ENCODE data around the gene DNAI1. TPM values are rescaled to one million over a fixed set of nuclear protein-coding genes. Genes with fewer than 3 reads are reported as not detected.

DNAI1 gene
- total and polyA plus RNA-seq, 2 of the 4 experiments (the other 2 are of a cell fraction), result not detected

DNA sequence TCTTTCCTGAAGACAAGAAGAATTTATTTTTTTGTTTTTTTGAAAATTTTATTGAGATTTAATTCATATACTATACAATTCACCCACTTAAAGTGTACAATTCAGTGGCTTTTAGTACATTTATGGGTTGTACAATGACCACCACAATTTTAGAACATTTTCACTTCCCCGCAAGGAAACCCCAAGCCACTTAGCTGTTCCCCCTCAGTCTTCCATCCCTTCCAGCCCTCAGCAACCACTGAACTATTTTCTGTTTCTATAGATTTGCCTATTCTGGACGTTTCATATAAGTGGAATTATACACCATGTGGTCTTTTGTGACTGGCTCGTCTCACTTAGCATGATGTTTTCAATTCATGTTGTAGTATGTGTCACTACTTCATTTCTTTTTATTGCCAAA, 28.0 kb downstream of the DNAI1 start:
- H3K23ac ChIP-seq (ENCODE audit: low read depth, low read length), result no peak overlapping the region
- peaks cover 32% of the 10 kb centered on the region for H3K27me3 ChIP-seq (ENCODE audit: control insufficient read depth, insufficient read depth, low read length)
- H3K9ac ChIP-seq (ENCODE audit: low read depth, low read length), result no peak overlapping the region
- ATAC-seq (ENCODE audit: low read depth) (no peak), DNase-seq (no peak)
- H3K14ac ChIP-seq (replicated peaks; ENCODE audit: low read depth, low read length), result no peak overlapping the region
- no peak overlapping the region for H3K56ac ChIP-seq (ENCODE audit: extremely low read depth, insufficient read depth, low read length)
- H3K4me3 ChIP-seq (ENCODE audit: insufficient read depth, low read depth, low read length), result no peak overlapping the region
- H4K8ac ChIP-seq (ENCODE audit: low read depth in 2 of 2, low read length in 2 of 2), result no peak overlapping the region
- H3K27ac ChIP-seq (ENCODE audit: insufficient read depth, low read length), result no peak overlapping the region
- H3K9me1 ChIP-seq (ENCODE audit: insufficient read depth, low read length), result no peaks in the 10 kb centered on the region
- H2AK5ac ChIP-seq (ENCODE audit: low read depth, low read length), result no peak overlapping the region
- no peak overlapping the region for H2BK5ac ChIP-seq (ENCODE audit: low read depth, low read length, poor library complexity, severe bottlenecking)
- no peak overlapping the region for H2BK20ac ChIP-seq (ENCODE audit: low read depth, low read length)
- no peak overlapping the region for H2BK120ac ChIP-seq (ENCODE audit: low read depth, low read length)
- no peak overlapping the region for H2BK15ac ChIP-seq (ENCODE audit: low read depth, low read length)
- H2AK9ac ChIP-seq (replicated peaks; ENCODE audit: low read depth, low read length, poor library complexity), result no peak overlapping the region
- no peak overlapping the region for H2AFZ ChIP-seq (replicated peaks; ENCODE audit: low read length, poor library complexity)
- H4K91ac ChIP-seq (ENCODE audit: insufficient read depth, low read depth, low read length), result no peak overlapping the region
- dilution Hi-C loops (cut with HindIII; ENCODE audit: low sequenced_read_pairs, unreplicated experiment), result no loop called here
- no peaks in the 10 kb centered on the region for H3K9me3 ChIP-seq (ENCODE audit: control insufficient read depth, insufficient read depth, low read length)
- intact Hi-C loops (cut with micrococcal nuclease), result no loop called here
- POLR2A ChIA-PET (ENCODE audit: unreplicated experiment), result no interaction called here
- H3K18ac ChIP-seq (ENCODE audit: low read depth, low read length), result no peak overlapping the region
- no CpG with 5 or more reads among the region's 3 CpGs for WGBS, 2 experiments (ENCODE audit: extremely low coverage in 2 of 2, insufficient read length in 1 of 2)
- in situ Hi-C loops (cut with MboI; ENCODE audit: low sequenced_read_pairs), result no loop called here
- TF ChIP-seq, protein P1, sequence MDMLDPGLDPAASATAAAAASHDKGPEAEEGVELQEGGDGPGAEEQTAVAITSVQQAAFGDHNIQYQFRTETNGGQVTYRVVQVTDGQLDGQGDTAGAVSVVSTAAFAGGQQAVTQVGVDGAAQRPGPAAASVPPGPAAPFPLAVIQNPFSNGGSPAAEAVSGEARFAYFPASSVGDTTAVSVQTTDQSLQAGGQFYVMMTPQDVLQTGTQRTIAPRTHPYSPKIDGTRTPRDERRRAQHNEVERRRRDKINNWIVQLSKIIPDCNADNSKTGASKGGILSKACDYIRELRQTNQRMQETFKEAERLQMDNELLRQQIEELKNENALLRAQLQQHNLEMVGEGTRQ (IDR thresholded peaks at IDR 0.05; ENCODE audit: low read depth, low read length), result no peak
- TF ChIP-seq RFX5 (IDR thresholded peaks at IDR 0.05; ENCODE audit: low read depth, low read length) (no peak), RAD21 (IDR thresholded peaks at IDR 0.05; ENCODE audit: low read length) (no peak), MXI1 (IDR thresholded peaks at IDR 0.05; ENCODE audit: borderline replicate concordance, low read depth, low read length) (no peak), FOS (IDR thresholded peaks at IDR 0.05; ENCODE audit: low read depth, low read length) (no peak), CEBPB (IDR thresholded peaks at IDR 0.05; ENCODE audit: low read depth, low read length) (no peak), RCOR1 (IDR thresholded peaks at IDR 0.05; ENCODE audit: insufficient replicate concordance, low read length) (no peak)
- TF ChIP-seq, protein P2, sequence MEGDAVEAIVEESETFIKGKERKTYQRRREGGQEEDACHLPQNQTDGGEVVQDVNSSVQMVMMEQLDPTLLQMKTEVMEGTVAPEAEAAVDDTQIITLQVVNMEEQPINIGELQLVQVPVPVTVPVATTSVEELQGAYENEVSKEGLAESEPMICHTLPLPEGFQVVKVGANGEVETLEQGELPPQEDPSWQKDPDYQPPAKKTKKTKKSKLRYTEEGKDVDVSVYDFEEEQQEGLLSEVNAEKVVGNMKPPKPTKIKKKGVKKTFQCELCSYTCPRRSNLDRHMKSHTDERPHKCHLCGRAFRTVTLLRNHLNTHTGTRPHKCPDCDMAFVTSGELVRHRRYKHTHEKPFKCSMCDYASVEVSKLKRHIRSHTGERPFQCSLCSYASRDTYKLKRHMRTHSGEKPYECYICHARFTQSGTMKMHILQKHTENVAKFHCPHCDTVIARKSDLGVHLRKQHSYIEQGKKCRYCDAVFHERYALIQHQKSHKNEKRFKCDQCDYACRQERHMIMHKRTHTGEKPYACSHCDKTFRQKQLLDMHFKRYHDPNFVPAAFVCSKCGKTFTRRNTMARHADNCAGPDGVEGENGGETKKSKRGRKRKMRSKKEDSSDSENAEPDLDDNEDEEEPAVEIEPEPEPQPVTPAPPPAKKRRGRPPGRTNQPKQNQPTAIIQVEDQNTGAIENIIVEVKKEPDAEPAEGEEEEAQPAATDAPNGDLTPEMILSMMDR (conservative IDR thresholded peaks at IDR 0.05; ENCODE audit: low read depth, low read length), result no peak
- TF ChIP-seq, protein P3, sequence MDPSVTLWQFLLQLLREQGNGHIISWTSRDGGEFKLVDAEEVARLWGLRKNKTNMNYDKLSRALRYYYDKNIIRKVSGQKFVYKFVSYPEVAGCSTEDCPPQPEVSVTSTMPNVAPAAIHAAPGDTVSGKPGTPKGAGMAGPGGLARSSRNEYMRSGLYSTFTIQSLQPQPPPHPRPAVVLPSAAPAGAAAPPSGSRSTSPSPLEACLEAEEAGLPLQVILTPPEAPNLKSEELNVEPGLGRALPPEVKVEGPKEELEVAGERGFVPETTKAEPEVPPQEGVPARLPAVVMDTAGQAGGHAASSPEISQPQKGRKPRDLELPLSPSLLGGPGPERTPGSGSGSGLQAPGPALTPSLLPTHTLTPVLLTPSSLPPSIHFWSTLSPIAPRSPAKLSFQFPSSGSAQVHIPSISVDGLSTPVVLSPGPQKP (IDR thresholded peaks at IDR 0.05; ENCODE audit: borderline replicate concordance, low read depth, low read length), result no peak
- H3K36me3 ChIP-seq (ENCODE audit: control insufficient read depth, insufficient read depth, low read length), result no peaks in the 10 kb centered on the region
- no peak overlapping the region for H4K5ac ChIP-seq (ENCODE audit: low read depth, low read length)
- H3K4me1 ChIP-seq (ENCODE audit: control insufficient read depth, insufficient read depth, low read length), result no peaks in the 10 kb centered on the region
- H3K79me1 ChIP-seq (ENCODE audit: low read depth in 1 of 2, low read length in 2 of 2), result no peaks in the 10 kb centered on the region
- H4K20me1 ChIP-seq (ENCODE audit: insufficient read depth, low read length), result no peaks in the 10 kb centered on the region; the same call in 1 of the 2 replicates
- BruUV-seq (replicated peaks), result no TSS peak
- no peak overlapping the region for H3K4ac ChIP-seq (ENCODE audit: low read depth, low read length)
- H3K4me2 ChIP-seq (ENCODE audit: low read depth, low read length), result no peak overlapping the region
- CTCF ChIA-PET, result no interaction called here

Data from IMR-90 (cell line).